GM23338 (cell line): ENCODE results near the gene SCAPER.
"Not testable (repeated sequence)": the region's sequence is repeated elsewhere in the genome, so short reads cannot be mapped to it uniquely, and the experiment has no call there.

ENCODE experiments used
- CREB1 ChIP-seq: fragments of 250-450 bp; sonication (Bioruptor Pico); IDR thresholded peaks from 2 replicates; pipeline ENCODE4 v1.5.0; 2020; ENCODE audit warnings: low read depth, mild to moderate bottlenecking, moderate library complexity
- TF ChIP-seq, protein P1 (sequence below), 2 experiments: fragments of 200-600 bp in 1 of 2; sonication (generic) in 1 of 2; conservative IDR thresholded peaks; 2 replicates each; pipeline versions ENCODE4 v1.5.1 to v1.6.1; 2016 to 2017; ENCODE audit warnings: antibody characterized with exemption in 2 of 2, low read depth in 2 of 2, mild to moderate bottlenecking in 2 of 2, moderate library complexity in 1 of 2
- TF ChIP-seq, protein P2 (sequence below): IDR thresholded peaks from 2 replicates; pipeline ENCODE4 v1.6.1; 2016; ENCODE audit warnings: antibody characterized with exemption
- TF ChIP-seq, protein P3 (sequence below): IDR thresholded peaks from one replicate; pipeline ENCODE4 v1.6.1; 2018; ENCODE audit warnings: antibody characterized with exemption; ENCODE audit not compliant: unreplicated experiment

DNA sequence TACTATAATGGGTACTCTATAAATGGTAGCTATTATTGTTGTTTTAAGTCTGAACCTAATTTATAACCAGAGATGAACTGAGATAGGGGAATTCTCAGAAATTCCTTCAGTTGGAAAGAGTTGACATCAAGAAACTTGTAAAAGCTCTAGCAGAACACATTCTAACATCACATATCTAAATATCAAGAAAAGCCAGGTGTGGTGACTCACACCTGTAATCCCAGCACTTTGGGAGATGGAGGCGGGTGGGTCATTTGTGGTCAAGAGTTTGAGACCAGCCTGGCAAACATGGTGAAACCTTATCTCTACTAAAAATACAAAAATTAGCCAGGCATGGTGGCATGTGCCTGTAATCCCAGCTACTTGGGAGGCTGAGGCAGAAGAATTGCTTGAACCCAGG lies 472.1 kb downstream of the SCAPER start:
- TF ChIP-seq, protein P1, sequence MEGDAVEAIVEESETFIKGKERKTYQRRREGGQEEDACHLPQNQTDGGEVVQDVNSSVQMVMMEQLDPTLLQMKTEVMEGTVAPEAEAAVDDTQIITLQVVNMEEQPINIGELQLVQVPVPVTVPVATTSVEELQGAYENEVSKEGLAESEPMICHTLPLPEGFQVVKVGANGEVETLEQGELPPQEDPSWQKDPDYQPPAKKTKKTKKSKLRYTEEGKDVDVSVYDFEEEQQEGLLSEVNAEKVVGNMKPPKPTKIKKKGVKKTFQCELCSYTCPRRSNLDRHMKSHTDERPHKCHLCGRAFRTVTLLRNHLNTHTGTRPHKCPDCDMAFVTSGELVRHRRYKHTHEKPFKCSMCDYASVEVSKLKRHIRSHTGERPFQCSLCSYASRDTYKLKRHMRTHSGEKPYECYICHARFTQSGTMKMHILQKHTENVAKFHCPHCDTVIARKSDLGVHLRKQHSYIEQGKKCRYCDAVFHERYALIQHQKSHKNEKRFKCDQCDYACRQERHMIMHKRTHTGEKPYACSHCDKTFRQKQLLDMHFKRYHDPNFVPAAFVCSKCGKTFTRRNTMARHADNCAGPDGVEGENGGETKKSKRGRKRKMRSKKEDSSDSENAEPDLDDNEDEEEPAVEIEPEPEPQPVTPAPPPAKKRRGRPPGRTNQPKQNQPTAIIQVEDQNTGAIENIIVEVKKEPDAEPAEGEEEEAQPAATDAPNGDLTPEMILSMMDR (conservative IDR thresholded peaks at IDR 0.05; ENCODE audit: low read depth in 2 of 2) = not testable (repeated sequence)
- TF ChIP-seq, protein P2, sequence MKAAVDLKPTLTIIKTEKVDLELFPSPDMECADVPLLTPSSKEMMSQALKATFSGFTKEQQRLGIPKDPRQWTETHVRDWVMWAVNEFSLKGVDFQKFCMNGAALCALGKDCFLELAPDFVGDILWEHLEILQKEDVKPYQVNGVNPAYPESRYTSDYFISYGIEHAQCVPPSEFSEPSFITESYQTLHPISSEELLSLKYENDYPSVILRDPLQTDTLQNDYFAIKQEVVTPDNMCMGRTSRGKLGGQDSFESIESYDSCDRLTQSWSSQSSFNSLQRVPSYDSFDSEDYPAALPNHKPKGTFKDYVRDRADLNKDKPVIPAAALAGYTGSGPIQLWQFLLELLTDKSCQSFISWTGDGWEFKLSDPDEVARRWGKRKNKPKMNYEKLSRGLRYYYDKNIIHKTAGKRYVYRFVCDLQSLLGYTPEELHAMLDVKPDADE = not testable (repeated sequence)
- TF ChIP-seq CREB1 (CRISPR knock-in tag) = not testable (repeated sequence)
- TF ChIP-seq, protein P3, sequence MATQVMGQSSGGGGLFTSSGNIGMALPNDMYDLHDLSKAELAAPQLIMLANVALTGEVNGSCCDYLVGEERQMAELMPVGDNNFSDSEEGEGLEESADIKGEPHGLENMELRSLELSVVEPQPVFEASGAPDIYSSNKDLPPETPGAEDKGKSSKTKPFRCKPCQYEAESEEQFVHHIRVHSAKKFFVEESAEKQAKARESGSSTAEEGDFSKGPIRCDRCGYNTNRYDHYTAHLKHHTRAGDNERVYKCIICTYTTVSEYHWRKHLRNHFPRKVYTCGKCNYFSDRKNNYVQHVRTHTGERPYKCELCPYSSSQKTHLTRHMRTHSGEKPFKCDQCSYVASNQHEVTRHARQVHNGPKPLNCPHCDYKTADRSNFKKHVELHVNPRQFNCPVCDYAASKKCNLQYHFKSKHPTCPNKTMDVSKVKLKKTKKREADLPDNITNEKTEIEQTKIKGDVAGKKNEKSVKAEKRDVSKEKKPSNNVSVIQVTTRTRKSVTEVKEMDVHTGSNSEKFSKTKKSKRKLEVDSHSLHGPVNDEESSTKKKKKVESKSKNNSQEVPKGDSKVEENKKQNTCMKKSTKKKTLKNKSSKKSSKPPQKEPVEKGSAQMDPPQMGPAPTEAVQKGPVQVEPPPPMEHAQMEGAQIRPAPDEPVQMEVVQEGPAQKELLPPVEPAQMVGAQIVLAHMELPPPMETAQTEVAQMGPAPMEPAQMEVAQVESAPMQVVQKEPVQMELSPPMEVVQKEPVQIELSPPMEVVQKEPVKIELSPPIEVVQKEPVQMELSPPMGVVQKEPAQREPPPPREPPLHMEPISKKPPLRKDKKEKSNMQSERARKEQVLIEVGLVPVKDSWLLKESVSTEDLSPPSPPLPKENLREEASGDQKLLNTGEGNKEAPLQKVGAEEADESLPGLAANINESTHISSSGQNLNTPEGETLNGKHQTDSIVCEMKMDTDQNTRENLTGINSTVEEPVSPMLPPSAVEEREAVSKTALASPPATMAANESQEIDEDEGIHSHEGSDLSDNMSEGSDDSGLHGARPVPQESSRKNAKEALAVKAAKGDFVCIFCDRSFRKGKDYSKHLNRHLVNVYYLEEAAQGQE = not testable (repeated sequence)
